Nucleus accumbens (tissue), 56 donors: ENCODE results near the gene BACH2.

Experiments used
- DNase-seq, 56 donors: peaks; one replicate each; lab custom pipeline; 2025; lab: John Stamatoyannopoulos, UW

Gene BACH2

DNA sequence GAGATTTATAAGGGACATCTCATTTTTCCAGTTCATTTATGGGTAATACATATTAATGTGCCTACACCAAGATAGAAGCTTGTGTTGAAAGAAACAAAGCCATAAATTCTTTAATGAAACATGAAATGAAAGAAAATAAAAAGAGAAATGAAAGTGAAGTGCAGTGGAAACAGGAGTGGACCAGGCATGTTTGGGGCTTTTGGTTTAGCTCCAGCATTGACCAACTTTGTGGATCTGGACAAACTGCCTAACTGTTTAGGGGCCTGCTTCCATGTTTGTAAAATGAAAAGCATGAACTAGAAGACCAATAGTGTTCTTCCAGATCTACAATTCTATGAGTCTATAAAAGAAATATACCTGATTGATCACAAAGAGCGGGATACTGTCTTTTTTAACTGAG lies 277.4 kb downstream of the BACH2 start:
- no peak for DNase-seq

DNA sequence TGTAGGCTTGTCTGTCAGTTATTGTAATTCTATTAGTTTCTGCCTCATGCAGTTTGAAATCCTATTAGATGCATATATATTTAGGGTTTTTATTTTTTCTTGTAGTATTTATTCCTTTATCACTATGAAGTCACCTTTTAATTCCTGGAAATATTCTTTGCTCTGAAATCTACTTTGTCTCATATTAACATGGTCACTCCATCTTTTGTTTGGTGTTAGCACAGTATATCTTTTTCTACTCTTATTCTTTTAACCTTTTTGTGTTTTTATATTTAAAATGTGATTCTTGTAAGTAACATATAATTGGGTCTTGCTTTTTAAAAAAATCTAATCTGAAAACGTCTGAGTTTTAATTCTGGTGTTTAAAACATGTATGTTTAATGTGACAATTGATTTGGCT lies 280.8 kb downstream of the BACH2 start:
- no peak for DNase-seq

DNA sequence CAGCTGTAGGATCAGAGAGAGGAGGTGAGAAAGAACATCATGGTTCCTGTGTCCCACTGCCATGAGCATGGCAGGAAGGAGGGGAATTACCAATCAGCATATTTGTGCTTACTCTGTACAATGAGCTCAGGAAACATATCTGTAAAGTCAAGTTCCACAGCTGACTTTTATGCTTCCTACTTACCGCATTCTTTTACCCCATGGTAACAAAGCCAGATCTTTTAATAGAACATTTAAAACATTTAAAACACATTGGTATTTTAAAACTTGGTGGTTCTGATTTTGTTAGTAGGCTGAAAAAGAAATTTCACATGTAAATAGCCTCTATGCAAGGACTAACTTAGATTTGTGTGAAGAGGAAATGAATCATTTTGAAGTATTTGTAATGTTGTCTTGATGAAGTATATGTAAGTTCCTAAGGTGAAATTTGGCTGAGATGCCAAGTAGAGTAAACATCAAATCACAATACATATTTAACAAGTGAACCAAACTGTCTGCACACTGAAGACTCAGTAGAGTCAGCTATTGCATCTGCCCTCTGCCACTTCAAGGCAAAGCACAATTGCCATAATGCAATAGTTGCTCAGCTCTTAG lies 287.6 kb downstream of the BACH2 start:
- no peak for DNase-seq

- DNase-seq, result no peak
Observed at GRCh38 chr6:90008189-90008907, 288.3 kb downstream of the BACH2 start.

GRCh38 chr6:90005048-90005827 lies 291.4 kb downstream of the BACH2 start:
- DNase-seq, result no peak

GRCh38 chr6:90004511-90004910 lies 292.1 kb downstream of the BACH2 start:
- no peak for DNase-seq

GRCh38 chr6:90003941-90004340 lies 292.7 kb downstream of the BACH2 start:
- no peak for DNase-seq

DNA sequence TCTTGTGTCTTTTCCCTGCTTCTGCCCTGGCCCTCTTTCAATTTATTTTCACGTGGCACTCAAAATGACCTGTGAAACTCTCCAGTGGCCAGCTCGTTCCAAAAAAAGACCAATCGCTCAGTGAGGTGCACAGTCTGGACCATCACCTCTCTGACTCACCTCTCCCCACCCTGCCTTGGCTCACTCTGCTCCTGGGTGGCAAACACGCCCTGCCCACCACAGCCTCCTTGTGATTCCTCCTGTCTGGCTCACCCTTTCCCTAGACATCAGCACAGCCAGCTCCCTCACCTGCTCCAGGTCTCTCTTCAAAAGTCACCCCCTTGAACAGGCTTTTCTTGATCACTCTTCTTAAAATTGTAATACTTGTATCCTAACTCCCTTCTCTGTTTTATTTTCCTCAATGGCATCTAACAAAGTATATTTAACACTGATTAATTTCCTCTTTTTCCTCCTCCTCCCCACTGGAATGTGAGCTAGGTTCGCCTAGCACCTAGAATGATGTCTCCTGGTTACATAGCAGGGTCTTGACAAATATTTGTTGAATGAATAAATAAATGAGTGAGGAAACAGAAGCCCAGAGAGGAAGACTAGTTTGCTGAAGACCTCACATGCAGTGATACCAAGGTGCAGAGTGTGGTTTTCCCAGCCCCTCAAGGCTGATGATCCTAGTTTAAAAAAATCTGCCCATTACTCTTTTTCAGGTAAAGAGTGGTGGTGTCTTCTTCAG lies 293.4 kb downstream of the BACH2 start:
- no peak for DNase-seq

DNA sequence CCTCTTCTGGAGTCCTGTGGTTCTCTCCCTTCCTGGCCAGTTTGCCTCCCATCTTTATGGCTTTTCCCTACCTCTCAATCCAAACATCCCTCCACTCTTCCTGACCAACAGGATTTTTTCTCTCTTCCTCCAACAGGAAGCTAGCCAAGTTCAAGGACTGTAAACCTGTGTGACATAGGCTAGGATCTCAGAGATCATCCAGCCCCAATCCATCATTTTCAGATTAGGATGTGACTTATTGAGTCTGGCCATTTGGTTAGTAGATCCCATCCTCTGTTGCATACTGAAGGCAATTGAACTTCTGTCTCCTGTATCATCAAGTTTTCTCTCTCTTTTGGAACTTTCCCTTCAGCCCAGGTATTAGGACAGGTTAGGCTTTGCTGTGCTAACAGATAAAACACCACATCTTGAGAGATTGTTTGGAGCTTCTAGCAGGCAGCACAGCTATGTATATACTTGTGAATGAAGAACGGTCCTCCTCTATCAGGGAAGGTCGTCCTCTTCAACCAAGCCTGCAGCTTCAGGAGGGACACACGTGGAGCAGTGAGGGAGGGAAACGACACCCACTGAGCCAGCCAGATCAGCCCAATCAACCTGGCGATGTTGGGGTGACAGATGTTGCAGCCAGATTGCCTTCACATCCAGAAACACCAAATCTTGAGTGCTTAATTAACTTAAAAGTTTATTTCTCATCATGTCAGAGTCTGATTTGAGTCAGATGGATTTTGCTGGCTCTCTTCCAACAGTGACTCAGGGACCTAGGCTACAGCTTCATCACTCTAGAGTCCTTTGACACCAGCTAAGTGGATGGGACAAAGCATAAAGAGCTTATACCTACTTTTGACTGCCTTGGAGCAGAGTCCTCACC lies 295.5 kb downstream of the BACH2 start:
- peak in 1 of 56 donors; percentile 35 for DNase-seq

DNA sequence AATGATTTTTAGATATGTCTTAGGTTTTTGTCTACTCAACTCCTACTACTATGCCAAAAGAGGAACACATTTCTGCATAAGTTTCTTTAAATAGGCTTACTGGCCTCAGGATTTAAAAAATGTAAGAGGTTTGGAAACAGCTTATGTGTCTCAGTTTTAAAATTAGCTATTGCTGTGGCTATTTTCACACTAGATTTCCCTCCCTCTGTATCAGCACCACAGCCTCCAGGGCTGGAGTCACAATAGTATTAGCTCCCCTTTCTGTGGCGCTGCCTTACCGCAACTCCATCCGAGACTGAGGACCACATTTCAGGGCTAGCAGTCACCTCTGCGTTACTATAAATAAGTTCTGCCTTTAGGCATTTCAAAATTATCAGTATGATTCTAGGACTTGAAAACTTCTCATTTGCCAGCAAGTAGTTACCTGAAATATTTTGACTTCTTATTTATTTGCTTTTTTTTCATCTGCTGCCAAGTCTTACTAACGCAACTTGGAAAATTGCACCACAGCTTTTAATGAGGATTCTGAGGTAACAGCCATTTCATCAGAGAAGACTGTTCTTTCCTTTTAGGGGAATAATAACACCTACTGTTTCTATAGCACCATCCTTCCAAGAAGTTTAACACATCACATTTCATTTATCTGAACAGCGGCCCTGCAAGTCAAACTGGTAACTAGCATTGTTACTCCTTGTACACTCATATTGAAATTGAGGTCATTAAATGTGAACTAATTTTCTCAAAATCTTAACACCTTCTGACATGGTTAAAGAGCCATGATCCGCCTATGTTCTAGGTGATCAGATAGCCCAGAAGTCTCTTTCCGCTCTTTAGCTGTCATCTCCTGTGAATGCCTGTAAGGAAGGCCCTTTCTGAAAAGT lies 296.5 kb downstream of the BACH2 start:
- DNase-seq, result no peak

GRCh38 chr6:89999154-89999553 lies 297.5 kb downstream of the BACH2 start:
- DNase-seq, result peak in 2 of 56 donors; percentile 28 to 70

GRCh38 chr6:89997456-89998445 lies 298.9 kb downstream of the BACH2 start:
- DNase-seq, result peak in 11 of 56 donors; percentile 2 to 47 (median 15)

DNA sequence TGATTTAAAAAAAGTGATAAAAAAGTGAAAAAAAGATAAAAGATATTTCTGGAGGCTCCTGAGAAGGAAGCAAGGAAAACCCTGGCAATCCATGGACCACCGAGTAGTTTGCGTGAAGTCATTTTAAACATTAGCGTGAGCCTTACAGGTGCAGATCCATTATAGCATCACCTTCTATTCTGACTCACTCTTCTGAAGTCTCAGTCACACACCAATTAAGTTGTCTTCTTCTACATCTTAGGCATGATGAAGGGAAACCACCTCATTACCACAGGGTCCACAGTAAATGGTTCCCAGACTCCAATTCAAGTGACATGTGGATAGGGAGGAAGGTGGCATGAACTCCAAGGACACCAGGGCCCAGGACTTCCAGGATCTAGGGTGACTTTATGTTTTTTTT lies 303.2 kb downstream of the BACH2 start:
- no peak for DNase-seq

- no peak for DNase-seq
Observed at GRCh38 chr6:89992818-89993217, 303.8 kb downstream of the BACH2 start.

- DNase-seq, result no peak
Observed at GRCh38 chr6:89989742-89990141, 306.9 kb downstream of the BACH2 start.

- no peak for DNase-seq
Observed at GRCh38 chr6:89987830-89988229, 308.8 kb downstream of the BACH2 start.

- no peak for DNase-seq
Observed at GRCh38 chr6:89987140-89987539, 309.5 kb downstream of the BACH2 start.

- peak in 2 of 56 donors; percentile 4 to 7 for DNase-seq
Observed at GRCh38 chr6:89986650-89987074, 310.0 kb downstream of the BACH2 start.
